ENCODE measurements around the gene CASD1.
A peak's percentile ranks its signal among the peaks of the same experiment; 100 is the strongest.

CASD1 gene

DNA sequence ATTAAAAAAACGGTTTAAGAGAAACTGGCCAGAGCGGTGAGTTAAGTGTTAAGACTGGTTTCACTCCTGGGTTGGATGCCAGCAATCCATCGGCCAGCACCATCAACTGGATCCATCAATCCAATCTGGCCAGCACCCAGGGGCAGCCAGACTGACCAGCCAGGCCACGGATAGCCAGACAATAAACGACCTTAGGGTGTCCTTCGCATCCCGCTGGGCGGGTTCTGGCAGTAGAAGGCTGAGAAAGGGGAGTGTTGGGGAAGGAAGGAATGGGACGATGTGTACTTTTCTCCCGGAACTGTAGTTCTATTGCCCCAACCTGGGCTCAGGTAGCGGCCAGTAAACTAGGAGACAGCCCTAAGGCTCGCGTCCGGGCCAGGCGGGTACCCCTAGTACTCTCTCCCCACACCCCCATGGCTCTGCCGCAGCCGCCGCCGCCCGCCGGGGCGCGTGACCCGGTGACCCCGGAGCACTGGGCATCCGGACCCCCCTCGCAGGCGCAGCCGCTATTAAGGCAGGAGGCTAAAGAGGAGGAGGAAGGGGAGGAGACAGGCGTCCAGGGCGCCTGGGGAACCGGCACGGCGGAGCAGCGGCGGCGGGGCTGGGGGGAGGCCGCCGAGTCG lies at the start of gene CASD1:
Gene CASD1, plus strand, starts transcription at position 546 of the 623 bp plus-strand sequence. CDS start 276 bp downstream, outside the sequence.
- DNase-seq: peak; percentile 76

DNA sequence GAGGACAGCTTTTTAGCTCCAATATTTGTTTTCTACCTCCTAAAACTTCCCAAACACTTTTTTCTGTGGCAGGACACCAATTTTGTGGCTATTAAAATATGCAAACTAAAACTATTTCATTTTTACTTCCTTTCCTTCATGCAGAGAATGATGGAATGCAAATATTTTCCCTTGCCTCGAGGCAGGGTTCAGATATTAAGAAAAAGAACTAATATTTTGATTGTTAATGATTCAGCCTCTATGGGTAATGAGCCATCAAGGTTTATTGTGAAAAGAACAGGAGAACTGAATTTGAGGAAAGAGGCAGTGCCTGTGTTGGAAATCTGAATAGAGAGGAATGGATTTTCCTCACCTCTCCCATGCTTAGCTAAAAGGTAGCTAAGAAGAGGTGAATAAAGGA lies 43.1 kb upstream of the CASD1 start:
- DNase-seq: no peak

DNA sequence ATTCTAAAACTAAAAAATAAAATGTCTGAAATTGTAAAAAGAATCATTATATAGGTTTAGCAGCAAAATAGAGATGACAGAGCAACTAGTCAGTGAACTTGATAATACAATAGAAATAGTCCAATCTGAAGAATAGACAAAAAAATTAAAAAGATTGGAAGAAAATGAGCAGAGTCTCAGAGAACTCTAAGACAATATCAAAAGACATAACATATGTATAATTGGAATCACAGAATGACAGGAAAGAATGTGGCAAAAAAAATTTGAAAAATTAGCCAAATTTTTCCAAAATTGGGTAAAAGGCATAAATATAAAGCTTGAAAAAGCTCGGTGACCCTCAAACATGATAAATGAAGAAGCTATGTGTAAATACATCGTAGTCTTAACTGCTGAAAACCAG lies 38.0 kb upstream of the CASD1 start:
- DNase-seq: no peak

DNA sequence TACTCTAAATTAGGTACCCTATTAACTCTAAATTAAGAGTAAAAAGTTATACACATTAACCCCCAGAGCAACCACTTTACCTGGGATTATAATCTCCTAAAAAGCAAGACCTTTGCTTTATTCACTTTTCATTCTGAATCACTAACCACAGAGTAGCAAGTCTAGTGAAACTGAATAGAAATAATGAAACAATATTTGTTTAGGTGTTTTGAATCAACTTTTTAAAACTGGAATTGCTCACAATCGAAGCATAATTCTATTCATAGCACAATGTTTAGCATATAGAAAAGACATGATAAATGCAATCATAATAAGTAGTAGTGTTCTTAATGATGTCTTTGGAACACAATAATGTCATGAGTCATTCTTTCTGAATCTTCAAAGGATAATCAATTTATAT lies 37.0 kb upstream of the CASD1 start:
- DNase-seq: no peak

DNA sequence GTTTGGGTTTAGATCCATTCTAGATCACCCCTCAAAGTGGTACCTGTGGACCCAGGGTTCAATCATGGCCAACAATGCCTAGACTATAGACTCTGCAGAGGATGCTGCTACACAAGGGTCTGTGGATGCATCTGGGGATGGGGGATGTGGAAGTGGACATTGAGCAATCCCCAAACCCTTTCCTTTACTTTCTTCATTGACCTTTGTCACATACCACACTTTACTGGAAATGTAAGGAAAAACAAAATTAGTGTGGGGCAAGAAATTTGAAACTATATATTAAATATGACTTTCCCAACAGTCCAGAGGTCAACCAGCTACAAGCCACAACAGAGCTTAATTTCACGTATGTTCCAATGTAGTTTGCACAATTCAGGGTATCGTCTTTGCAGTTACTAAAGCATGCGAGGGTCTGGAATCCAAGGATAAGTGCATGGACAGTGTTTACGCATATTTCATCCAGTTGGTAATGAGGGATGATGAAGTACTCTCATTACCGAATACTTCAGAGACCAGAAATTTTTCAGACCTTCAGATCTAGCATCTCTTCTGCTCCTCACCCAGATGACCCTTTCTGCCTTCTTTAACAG lies 33.3 kb upstream of the CASD1 start:
- no peak for DNase-seq

DNA sequence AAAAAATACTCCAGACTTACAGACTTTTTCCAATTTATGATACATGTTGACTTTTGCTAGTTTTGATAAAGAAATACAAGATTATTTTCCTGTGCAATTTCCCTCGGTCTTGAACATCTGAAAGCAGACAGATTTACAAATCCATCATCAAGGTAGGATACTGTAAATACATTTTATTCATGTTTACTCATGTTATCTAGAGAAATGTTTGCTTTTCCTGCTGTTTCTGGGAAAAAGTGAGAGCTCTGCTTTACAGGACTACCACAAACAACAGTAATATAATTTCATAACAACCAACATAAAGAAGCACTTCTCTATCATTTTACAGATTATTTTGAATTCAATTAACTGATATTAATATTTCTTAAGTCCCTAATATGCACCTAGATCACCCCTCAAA lies 31.7 kb upstream of the CASD1 start:
- DNase-seq: no peak

DNA sequence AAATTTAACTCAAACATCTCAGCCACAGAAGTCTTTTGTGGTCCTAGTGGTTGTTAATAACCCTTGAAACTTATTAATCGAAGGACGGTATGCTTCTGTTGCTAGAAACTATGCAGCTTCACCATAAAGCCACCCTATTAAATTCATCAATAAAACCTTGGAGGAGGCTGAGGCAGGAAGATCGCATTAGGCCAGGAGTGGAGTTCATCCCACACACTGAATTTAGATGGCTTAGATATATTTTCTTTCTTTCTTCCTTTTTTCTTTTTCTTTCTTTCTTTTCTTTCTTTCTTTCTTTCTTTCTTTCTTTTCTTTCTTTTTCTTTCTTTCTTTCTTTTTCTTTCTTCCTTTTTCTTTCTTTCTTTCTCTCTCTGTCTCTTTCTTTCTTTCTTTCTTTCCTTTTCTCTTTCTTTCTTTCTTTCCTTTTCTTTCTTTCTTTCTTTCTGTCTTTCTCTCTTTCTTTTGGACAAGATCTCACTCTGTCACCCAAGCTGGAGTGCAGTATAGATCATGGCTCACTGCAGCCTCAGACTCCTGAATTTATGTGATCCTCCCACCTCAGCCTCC lies 30.9 kb upstream of the CASD1 start:
- DNase-seq: no peak

DNA sequence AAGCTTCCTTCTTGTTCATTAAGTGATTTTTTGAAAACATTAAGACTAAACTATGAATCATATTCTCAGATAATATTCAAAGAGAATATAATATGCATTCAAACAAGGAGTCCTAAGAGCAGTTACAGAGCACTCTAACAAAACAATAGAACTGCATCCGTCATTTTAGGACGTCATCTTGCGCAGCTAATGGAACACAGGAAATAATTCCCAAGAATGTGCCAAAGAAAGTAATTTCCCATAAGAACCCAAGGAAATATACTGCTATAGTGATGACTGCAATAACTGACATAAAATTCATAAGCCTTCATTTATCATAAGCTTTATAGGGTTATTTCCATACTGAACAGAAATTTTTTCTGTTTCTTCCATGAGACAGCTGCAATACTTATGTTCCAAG lies 28.3 kb upstream of the CASD1 start:
- no peak for DNase-seq

DNA sequence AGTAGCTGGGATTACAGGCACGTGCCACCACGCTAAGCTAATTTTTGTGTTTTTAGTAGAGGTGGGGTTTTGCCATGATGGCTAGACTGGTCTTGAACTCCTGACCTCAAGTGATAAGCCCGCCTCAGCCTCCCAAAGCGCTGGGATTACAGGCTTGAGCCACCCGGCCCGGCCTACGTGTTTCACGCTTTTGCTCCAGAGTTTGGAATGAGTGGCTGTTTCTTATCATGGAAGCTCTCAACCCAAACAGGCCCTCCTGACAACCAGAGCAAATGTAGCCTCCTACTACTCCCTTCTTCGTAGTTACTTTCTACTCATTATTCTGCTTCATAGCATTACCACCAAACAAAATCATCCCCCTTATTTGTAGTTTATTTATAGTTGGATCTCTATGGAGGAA lies 26.8 kb upstream of the CASD1 start:
- no peak for DNase-seq

DNA sequence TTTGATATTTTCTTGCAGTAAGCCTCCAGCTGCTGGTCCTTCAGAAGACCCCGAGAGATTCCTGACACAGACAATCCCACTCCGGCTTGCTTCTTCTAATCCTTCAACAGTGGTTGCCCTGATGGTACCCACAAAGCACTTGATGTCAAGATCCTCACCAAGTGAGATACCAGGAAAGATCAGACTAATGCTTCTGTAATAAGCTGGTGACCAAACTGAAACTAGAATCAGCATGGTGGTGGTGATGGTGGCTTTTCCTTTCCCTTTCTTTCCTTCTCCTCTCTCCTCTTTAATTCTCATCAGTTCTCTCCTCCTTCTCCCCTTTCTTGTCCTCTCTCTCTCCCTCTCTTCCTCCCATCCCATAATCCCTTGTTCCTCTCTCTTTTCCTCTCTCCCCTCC lies 25.8 kb upstream of the CASD1 start:
- DNase-seq: no peak

DNA sequence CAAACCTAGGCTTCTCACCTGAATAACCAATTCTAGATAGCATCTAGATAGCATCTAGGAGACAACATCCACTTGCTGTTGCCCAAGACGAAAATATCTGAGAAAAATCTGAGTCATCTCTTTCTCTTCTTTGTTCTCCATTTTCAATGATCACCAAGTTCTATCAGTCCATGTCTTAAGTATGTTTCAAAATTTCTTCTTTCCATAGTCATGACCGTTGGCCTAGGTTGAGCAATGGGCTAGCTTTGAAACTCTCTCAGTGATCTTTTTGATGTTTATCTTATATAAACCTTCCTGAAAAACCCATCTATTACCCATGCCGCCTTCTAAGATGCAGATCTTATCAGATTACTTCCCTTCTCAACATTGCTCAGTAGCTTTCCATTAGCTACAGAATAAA lies 23.4 kb upstream of the CASD1 start:
- no peak for DNase-seq

DNA sequence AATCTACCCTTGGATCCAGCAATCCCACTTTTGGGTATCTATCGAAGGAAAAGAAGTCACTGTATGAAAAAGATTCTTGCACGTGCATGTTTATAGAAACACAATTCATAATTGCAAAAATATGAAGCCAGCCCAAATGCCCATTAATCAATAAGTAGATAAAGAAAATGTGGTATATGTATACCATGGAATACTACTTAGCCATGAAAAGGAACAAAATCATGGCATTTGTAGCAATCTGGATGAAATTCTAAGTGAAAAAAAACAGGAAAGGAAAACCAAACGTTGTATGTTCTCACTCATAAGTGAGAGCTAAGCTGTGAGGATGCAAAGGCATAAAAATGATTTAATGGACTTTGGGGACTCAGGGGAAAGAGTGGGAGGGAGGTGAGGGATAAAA lies 18.2 kb upstream of the CASD1 start:
- no peak for DNase-seq

DNA sequence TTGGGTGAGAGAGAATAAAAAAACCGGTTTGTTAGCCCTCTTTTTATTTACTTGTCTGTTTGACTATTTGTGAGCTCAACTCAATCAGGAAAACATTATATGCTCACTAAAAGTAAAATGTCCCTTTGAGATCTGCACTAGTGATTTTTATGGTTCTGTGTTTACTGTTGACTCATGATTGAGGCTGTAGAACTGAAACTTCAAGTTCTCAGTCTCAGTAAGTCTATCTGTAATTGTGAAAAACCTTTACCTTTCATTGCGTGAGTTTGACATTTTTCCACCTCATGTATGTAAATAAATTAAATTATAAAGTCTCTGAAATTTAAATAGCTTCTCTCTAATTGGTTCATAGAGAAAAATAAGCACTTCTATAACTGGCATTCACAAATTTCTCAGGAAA lies 17.0 kb upstream of the CASD1 start:
- DNase-seq: no peak

DNA sequence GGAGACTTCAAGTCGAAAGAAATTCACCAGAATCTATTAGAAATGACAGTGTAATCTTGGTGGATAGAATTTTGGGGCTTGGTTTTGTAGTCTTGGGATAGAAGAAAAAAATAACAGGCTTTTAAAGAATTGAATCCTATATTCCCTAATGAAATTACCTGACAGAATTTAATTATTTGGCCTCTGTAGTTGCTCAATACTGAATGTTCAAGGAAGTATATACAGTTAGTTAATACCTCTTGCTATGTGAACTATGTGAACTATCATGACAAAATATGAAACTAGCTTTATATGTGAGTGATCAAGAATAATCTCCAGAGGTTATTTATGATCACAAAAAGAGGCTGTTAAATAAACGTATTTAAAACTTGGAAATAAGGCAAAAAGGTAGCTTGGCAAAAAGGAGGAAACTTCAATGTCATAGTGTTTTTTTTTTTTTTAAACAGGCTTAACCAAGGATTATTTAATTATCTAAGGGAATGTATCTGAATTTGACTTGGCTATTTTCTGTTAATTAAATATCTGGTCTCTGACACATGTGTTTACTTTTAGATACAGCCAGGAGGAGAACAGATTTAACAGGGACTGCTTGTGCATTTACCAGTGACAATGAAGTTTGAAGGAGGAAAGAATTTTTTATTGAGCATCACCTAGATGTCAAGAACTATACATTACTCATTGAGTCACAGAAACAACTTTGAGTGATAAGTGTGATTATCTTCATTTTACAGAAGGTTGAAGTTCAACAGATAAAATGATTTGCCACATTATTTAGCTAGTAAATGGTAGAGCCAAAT lies 11.5 kb upstream of the CASD1 start:
- no peak for DNase-seq

DNA sequence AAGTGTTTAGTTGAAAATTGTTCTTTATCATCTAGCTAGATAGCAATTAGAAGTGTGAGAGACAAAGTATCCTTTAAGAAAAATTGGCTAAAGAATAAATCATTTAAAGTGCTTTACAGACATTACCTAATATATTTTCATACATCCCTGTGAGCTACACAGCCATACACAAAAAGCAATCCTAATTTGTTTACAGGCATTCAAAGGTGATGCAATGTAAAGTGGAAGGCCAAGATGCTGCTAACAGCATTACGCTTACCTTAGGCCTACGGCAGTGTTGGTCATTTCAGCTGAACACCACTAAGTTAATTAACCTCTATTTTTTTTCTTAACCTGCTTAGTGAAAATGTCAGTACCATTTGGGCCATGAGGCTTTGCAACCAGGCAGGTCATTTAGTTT lies 10.7 kb upstream of the CASD1 start:
- no peak for DNase-seq

DNA sequence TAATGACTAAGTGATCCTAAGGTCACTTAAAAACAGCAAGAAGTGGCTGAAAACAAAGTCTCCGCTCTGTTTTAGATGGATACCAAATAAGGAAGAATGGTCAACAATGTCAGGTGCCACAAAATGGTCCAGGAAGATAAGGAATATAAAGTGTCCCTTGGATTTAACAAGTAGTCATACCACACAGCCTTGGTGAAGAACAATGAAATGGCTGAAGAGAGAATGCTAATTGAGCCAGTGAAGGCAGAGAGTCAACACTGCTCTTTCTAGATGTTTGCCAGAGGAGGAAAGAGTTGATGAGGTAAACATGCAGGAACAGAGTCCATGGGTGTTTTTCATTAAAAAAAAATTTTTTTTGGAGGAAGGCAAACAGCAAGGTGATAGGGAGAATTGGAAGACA lies 2.1 kb upstream of the CASD1 start:
- DNase-seq: no peak

DNA sequence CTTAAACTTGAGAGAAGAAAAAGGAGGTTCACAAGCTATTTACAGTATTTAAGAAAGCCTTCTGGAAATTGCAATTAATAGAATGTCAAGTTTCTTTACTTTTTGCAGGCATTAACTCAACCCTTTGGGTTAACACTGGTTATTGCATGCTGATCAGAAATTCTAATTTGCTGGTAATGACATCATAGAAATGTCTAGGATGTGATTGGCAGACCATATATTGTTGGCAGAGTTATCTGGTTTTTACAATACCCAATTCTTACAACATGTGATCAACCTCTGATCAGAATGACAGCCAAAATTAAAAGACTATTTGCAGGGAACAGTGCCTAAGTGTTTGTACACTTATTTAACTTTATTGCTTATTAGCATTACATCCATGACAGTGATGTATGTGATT lies 1.6 kb upstream of the CASD1 start:
- DNase-seq: no peak

DNA sequence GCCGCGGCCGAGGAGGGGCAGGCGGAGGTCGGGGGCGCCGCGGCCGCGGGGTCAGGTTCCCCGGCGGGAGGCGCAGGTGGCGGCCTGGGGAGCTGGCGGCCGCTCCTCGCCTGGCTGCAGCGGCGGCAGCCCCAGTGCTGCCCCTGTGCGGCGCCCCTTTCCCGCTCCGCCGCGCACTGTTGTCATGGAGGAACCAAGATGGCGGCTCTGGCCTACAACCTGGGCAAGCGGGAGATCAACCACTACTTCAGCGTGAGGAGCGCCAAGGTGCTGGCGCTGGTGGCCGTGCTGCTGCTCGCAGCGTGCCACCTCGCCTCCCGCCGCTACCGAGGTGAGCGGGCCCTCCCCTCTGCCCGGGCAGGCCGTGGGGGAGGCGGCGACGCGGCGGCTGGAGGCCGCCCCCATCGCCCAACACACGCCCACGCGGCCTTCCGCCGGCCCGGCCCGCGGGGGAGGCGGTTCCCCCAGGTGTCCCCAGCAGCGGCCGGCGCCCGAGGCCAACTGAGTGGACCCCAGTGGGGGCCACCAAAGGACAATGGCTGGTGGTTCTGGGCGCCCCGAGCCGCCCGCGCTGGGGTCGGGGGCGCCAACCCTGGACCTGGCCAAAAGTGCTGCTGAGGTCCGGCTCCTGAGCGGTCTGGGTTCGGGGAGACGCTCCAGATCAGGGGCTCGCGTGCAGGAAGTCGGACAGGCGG lies 425 bp downstream of the CASD1 start:
- DNase-seq: peak; percentile 84

DNA sequence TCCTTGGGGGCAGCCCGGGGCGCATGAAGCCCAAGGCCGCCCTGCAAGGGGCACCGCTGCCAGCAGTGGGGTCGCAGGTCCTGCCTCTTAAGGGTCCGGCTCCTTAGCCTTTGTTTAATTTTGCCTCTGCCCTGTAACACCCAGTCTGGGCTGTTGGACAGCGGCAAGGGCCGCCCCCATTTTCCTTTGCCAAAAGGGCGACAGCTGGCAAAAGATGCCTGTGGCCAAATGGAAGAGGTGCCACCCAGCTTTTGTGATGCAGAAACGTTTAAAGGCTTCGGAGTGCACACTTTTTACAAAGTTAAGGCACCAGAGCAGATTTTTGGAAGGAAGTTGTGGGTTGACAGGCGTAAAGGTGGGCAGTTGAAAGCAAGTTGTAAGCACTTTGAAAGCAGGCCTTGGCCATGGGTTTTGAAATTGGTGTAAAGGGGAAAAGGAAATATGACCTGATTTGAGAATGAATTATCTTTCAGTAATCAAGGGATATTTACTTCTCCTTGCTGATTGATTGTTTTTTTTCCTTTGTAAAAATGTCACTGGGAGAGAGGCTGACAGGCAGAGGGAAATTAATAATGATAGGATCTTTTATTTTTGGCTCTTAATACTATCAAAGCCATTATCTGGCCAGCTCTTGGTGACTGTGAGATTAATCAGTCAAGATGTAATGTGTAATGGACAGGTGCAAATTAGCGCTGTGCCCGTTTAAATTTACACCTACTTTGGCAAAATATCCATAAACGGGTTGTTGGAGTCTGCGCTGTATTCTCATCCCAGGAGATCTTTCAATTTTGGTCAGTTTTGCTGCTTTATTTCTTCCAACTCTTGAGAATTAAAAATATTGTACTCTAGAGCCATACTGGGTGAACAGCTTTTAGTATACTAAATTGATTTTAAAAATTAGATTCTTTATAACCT lies 1.2 kb downstream of the CASD1 start:
- DNase-seq: peak; percentile 85

DNA sequence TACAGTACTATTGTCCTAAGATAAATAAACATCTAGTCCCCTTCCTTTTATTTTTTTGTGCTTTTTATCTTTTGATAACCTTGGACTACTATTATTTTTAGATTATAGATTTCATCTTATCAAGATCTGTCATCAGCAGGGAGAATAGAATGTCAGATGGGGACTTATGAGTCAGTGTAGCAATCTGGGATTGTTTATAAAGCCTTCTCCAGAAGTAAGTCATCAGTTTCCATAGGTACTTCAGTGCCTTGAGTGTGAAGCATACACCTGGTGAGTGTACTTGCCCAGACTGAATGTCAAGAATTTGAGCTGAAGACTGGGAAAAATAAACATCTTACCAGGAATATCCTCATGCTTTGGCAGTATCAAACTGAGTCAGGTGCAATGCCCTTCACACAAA lies 2.1 kb downstream of the CASD1 start:
- DNase-seq: no peak

DNA sequence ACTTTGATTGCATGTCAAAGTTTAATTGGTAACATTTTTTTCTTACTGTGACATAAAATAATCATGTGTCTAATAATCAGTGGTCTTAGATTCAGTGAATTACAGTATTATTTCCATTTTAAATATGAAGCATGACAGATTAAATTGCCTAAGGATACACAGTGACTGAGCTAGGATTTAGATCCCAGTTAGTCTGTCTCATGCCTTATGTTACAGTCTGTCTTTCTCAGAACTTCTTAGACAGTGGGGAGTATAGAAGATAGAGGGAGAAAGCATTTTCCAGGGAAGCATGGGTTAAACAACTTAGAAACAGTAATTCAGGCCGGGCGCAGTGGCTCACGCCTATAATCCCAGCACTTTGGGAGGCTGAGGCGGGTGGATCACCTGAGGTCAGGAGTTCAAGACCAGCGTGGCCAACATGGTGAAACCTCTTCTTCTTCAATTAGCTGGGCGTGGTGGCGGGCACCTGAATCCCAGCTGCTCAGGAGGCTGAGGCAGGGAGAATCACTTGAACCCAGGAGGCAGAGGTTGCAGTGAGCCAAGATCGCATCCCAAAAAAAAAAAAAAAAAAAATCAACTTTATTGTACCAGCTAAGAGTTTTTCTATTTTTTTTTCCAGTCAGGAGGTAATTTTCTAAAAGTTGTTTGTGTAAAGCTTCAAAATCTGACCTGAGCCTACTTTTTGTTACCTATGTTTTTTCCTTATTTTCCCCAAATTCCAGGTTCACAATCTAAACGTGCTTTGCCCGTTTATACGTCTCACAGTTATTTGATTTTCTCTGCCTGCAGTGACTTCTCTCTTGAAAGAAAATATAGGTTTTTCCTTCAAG lies 3.3 kb downstream of the CASD1 start:
- no peak for DNase-seq

DNA sequence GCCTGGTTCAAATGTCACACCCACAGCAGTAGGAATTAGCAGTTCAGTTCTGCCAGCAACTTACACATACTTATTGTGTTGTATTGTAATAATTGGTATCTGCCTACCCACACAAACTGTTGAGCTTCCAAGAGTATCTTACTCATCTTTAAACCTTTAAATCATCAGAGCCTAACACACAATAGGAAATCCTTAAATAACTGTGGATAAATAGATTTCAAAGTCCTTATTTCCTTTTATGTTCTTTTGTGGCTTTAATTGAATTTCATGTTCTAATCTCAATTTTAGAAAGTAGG lies 3.9 kb downstream of the CASD1 start:
- no peak for DNase-seq
